Measurements from ENCODE around the gene CYTH4.
"Not testable (repeated sequence)": the region's sequence is repeated elsewhere in the genome, so short reads cannot be mapped to it uniquely, and the experiment has no call there.

Gene CYTH4

GRCh38 chr22:37320726-37321677, 38.7 kb downstream of the CYTH4 start:
- ATAC-seq (replicated peaks) (no peak), DNase-seq (no peak)
- H3K9me3 Mint-ChIP-seq, result no peaks in the 10 kb centered on the region
- H3K27ac Mint-ChIP-seq, result no peak overlapping the region
- peaks cover 15 to 34% of the 10 kb centered on the region in 2 donors for H3K27me3 Mint-ChIP-seq
- H3K36me3 Mint-ChIP-seq, result no peaks in the 10 kb centered on the region
- no peak overlapping the region for H3K4me3 Mint-ChIP-seq
- H3K4me1 Mint-ChIP-seq, result peaks cover 8 to 9% of the 10 kb centered on the region in 2 donors

GRCh38 chr22:37324340-37325038, 42.2 kb downstream of the CYTH4 start:
- Mint-ChIP-seq H3K4me3 (no peak overlapping the region), H3K4me1 (peaks cover 0 to 6% of the 10 kb centered on the region in 2 donors), H3K27me3 (peaks cover 40 to 60% of the 10 kb centered on the region in 2 donors), H3K36me3 (no peaks in the 10 kb centered on the region), H3K9me3 (no peaks in the 10 kb centered on the region), H3K27ac (no peak overlapping the region)
- ATAC-seq (replicated peaks) (no peak), DNase-seq (no peak)

- no peaks in the 10 kb centered on the region for H3K9me3 Mint-ChIP-seq
Observed at GRCh38 chr22:37325039-37325395, 42.7 kb downstream of the CYTH4 start.

GRCh38 chr22:37326726-37327125, 44.4 kb downstream of the CYTH4 start:
- H3K27ac Mint-ChIP-seq, result no peak overlapping the region
- H3K9me3 Mint-ChIP-seq, result no peaks in the 10 kb centered on the region
- peaks cover 58 to 71% of the 10 kb centered on the region in 2 donors for H3K27me3 Mint-ChIP-seq
- H3K4me1 Mint-ChIP-seq, result peaks cover 4 to 12% of the 10 kb centered on the region in 2 donors
- ATAC-seq (replicated peaks) (no peak), DNase-seq (no peak)
- peak overlapping the region in 1 of 2 donors; percentile 0 for H3K4me3 Mint-ChIP-seq
- H3K36me3 Mint-ChIP-seq, result no peaks in the 10 kb centered on the region

More at GRCh38 chr22:37325039-37325395, 42.7 kb downstream of the CYTH4 start:
- Mint-ChIP-seq H3K27ac (no peak overlapping the region), H3K36me3 (no peaks in the 10 kb centered on the region), H3K27me3 (peaks cover 45 to 61% of the 10 kb centered on the region in 2 donors), H3K4me3 (no peak overlapping the region), H3K4me1 (peaks cover 0 to 9% of the 10 kb centered on the region in 2 donors)
- ATAC-seq (replicated peaks) (no peak), DNase-seq (no peak)

DNA sequence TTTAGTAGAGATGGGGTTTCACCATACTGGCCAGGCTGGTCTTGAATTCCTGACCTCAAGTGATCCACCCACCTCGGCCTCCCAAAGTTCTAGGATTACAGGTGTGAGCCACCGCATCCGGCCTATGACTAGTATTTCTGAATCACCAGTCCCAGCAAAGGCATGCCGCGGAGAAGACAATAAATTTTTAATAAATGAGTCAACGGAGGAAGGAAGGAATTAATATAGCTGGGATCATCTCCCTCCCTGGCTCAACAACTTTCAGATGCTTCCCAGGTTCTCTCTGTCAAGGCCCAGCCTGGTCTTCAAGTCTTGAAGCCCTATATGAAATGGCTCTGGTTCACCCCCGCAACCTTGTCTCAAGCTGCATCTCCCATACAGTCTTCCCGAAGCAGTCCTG, 45.7 kb downstream of the CYTH4 start:
- Mint-ChIP-seq H3K4me3 (no peak overlapping the region), H3K4me1 (peaks cover 15 to 17% of the 10 kb centered on the region in 2 donors), H3K9me3 (no peaks in the 10 kb centered on the region), H3K36me3 (no peaks in the 10 kb centered on the region), H3K27ac (no peak overlapping the region), H3K27me3 (peaks cover 70 to 73% of the 10 kb centered on the region in 2 donors)
- ATAC-seq (replicated peaks), result no peak
- DNase-seq, result no peak

- H3K9me3 Mint-ChIP-seq; H3K4me3 Mint-ChIP-seq; H3K27ac Mint-ChIP-seq; ATAC-seq (replicated peaks); H3K36me3 Mint-ChIP-seq; DNase-seq: not testable (repeated sequence)
- H3K4me1 Mint-ChIP-seq, result peaks cover 15 to 17% of the 10 kb centered on the region in 2 donors
- peaks cover 70 to 76% of the 10 kb centered on the region in 2 donors for H3K27me3 Mint-ChIP-seq
Observed at GRCh38 chr22:37328538-37329237, 46.4 kb downstream of the CYTH4 start.

DNA sequence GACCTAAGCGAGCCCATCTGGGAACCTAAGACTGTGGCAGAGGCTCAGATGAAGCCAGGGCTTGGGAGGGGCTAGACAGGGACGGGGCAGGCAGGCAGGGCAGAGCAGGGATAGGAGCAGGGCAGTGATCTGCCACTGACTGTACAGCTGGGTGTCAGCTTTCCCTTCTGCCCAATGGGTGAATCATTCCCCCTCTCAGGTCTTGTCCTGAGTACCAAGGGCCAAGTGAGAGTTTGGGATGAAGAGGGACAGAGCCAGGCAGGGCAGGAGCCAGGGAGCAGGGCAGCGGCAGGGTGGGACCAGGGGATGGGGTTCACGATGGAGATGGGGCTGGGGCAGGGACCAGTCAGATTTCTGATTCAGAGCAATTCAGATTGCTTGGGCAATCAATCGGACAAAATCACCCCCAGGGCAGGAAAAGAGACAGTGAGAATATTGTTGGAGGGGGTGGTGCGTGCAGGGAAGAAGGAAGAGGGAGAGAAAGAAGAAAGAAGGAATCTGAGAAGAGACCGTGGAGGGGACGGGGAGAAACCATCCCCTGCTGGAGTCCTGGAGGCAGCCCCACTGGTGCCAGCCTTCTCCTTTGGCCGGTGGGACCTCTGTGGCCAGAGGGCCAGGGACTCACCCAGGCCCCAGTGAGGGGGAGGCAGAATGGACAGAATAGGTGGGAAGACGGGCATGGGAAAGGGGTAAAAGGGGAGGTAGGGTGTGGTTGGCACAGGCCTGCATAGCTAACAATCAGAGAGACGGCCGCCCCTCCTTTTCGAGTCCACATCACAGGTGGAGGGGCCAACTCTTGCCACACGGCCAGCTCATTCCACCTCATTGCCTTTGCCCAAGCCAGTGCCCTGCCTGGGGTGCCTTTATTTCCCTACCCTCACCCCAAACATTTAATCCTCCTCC, 47.2 kb downstream of the CYTH4 start:
- ATAC-seq (replicated peaks) (peak in 1 of 2 donors; percentile 25), DNase-seq (no peak)
- Mint-ChIP-seq H3K4me3 (no peak overlapping the region), H3K9me3 (no peaks in the 10 kb centered on the region), H3K27me3 (peaks cover 69 to 76% of the 10 kb centered on the region in 2 donors), H3K27ac (no peak overlapping the region), H3K36me3 (no peaks in the 10 kb centered on the region), H3K4me1 (peaks cover 19 to 20% of the 10 kb centered on the region in 2 donors)

- H3K9me3 Mint-ChIP-seq, result no peaks in the 10 kb centered on the region
- ATAC-seq (replicated peaks) (peak; percentile 52 to 79), DNase-seq (peak; percentile 39)
- no peak overlapping the region for H3K4me3 Mint-ChIP-seq
- peaks cover 74 to 84% of the 10 kb centered on the region in 2 donors for H3K27me3 Mint-ChIP-seq
- H3K36me3 Mint-ChIP-seq, result no peaks in the 10 kb centered on the region
- peak overlapping the region; percentile 53 for H3K27ac Mint-ChIP-seq
- H3K4me1 Mint-ChIP-seq, result peaks cover 22 to 27% of the 10 kb centered on the region in 2 donors
Observed at GRCh38 chr22:37330200-37331033, 48.1 kb downstream of the CYTH4 start.

DNA sequence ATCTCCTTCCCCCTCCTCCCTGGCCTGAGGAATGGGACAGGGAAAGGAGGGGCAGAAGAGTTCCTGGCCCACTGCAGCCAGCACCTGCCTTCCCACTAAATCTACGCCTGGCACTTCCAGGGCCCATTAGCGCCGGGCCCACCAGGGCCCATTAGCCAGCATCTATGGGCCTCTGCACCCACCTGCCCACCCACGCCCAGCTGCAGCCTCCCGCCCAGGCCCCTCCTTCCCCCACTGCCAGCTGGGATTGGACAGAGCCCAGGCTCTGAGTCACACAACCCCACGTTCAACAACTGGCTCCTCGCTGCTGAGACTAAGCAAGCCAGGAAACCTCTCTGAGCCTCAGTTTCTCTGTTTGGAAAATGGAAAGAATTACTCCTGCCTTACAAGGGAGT, 48.7 kb downstream of the CYTH4 start:
- peaks cover 80 to 91% of the 10 kb centered on the region in 2 donors for H3K27me3 Mint-ChIP-seq
- H3K4me3 Mint-ChIP-seq, result no peak overlapping the region
- ATAC-seq (replicated peaks) (peak; percentile 38 to 44), DNase-seq (no peak)
- H3K9me3 Mint-ChIP-seq, result no peaks in the 10 kb centered on the region
- H3K27ac Mint-ChIP-seq, result no peak overlapping the region
- peaks cover 26 to 33% of the 10 kb centered on the region in 2 donors for H3K4me1 Mint-ChIP-seq
- H3K36me3 Mint-ChIP-seq, result no peaks in the 10 kb centered on the region

GRCh38 chr22:37331856-37332536, 49.7 kb downstream of the CYTH4 start:
- Mint-ChIP-seq H3K4me1 (peaks cover 29 to 35% of the 10 kb centered on the region in 2 donors), H3K27ac (no peak overlapping the region), H3K4me3 (no peak overlapping the region), H3K9me3 (no peaks in the 10 kb centered on the region), H3K36me3 (no peaks in the 10 kb centered on the region), H3K27me3 (peaks cover 82 to 92% of the 10 kb centered on the region in 2 donors)
- no peak for DNase-seq
- peak; percentile 29 to 57 for ATAC-seq (replicated peaks)

- Mint-ChIP-seq H3K27me3 (peaks cover 72 to 91% of the 10 kb centered on the region in 2 donors), H3K36me3 (no peaks in the 10 kb centered on the region), H3K27ac (no peak overlapping the region), H3K4me3 (no peak overlapping the region), H3K9me3 (no peaks in the 10 kb centered on the region), H3K4me1 (peaks cover 39 to 44% of the 10 kb centered on the region in 2 donors)
- DNase-seq (no peak), ATAC-seq (replicated peaks) (no peak)
Observed at GRCh38 chr22:37333724-37334460, 51.6 kb downstream of the CYTH4 start.

DNA sequence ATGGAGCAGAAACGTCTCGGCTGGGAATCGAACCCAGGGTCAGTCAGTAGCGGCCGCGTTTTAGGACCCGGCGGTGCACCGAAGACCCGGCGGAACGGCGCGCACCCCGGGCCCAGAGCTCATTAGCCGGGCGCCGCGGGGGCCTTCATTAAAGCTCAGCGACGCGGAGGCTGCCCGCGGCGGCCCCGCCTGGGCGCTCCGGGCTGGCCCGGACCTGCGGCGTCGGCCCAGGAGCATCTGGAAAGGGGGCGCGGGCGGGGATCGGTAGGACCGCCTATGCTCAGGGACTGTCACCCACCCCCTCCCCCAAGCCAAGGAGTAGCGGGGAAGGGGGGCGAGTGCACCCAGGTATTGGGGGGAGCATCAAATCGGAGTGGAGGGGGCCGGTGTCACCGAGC, 52.2 kb downstream of the CYTH4 start:
- Mint-ChIP-seq H3K9me3 (no peaks in the 10 kb centered on the region), H3K36me3 (no peaks in the 10 kb centered on the region), H3K27ac (no peak overlapping the region), H3K4me3 (no peak overlapping the region), H3K27me3 (peaks cover 67 to 90% of the 10 kb centered on the region in 2 donors), H3K4me1 (peaks cover 34 to 44% of the 10 kb centered on the region in 2 donors)
- ATAC-seq (replicated peaks), result no peak
- no peak for DNase-seq
